K562 (cell line): ENCODE results near the gene SLC25A21. TPM values are rescaled to one million over a fixed set of nuclear protein-coding genes. Genes with fewer than 3 reads are reported as not detected.

Experiments used
- ASH1L ChIP-seq: fragments of 450-650 bp; IDR thresholded peaks from 2 replicates; pipeline ENCODE4 v1.6.1; 2018; ENCODE audit warnings: borderline replicate concordance, mild to moderate bottlenecking, low read depth; ENCODE audit not compliant: partially characterized antibody
- CCAR2 ChIP-seq: fragments of 200-400 bp; formaldehyde crosslinking; IDR thresholded peaks from 2 replicates; pipeline ENCODE4 v1.6.1; 2017; ENCODE audit warnings: mild to moderate bottlenecking, low read depth, low read length
- CEBPB ChIP-seq: fragments of 450-650 bp; IDR thresholded peaks from 2 replicates; pipeline ENCODE4 v1.6.1; 2016; ENCODE audit warnings: missing genetic modification characterization, missing compliant biosample characterization
- EGR1 ChIP-seq: fragments of 450-650 bp; conservative IDR thresholded peaks from 2 replicates; pipeline ENCODE4 v1.6.1; 2017; ENCODE audit warnings: mild to moderate bottlenecking
- ELF4 ChIP-seq: fragments of 450-650 bp; formaldehyde crosslinking; IDR thresholded peaks from 2 replicates; pipeline ENCODE4 v1.4.0; 2022; ENCODE audit warnings: missing genetic modification characterization
- ETV5 ChIP-seq: sonication (generic); formaldehyde crosslinking; IDR thresholded peaks from 2 replicates; pipeline ENCODE4 v1.4.0; 2020; ENCODE audit warnings: low read depth, mild to moderate bottlenecking, missing genetic modification reagents
- HCFC1 ChIP-seq: IDR thresholded peaks from 2 replicates; pipeline ENCODE4 v1.6.1; 2012; ENCODE audit warnings: low read depth, low read length, improper control_type of control experiment
- LEF1 ChIP-seq: fragments of 450-650 bp; IDR thresholded peaks from 2 replicates; pipeline ENCODE4 v1.6.1; 2016; ENCODE audit warnings: mild to moderate bottlenecking
- NRF1 ChIP-seq, 2 experiments: fragments of 450-650 bp; IDR thresholded peaks in 1 of 2; conservative IDR thresholded peaks in 1 of 2; 2 replicates each; pipeline ENCODE4 v1.6.1; 2014; ENCODE audit warnings: mild to moderate bottlenecking in 2 of 2
- PHF20 ChIP-seq: fragments of 450-650 bp; IDR thresholded peaks from 2 replicates; pipeline ENCODE4 v1.6.1; 2018; ENCODE audit not compliant: partially characterized antibody
- RCOR1 ChIP-seq, 2 experiments: IDR thresholded peaks; 2 replicates each; pipeline ENCODE4 v1.6.1; 2012; ENCODE audit warnings: low read depth in 2 of 2, low read length in 2 of 2, borderline replicate concordance in 1 of 2, improper control_type of control experiment in 1 of 2
- SIN3A ChIP-seq, 2 experiments: fragments of 150-350 bp in 1 of 2; IDR thresholded peaks; 2 replicates each; pipeline ENCODE4 v1.6.1; 2011 to 2016; ENCODE audit warnings: borderline replicate concordance in 2 of 2, low read depth in 2 of 2, low read length in 2 of 2, mild to moderate bottlenecking in 2 of 2, moderate library complexity in 2 of 2; ENCODE audit not compliant: control insufficient read depth in 1 of 2
- SIX5 ChIP-seq, 2 experiments: IDR thresholded peaks; 2 replicates each; pipeline ENCODE4 v1.6.1; 2011; ENCODE audit warnings: low read length in 2 of 2, borderline replicate concordance in 1 of 2, low read depth in 1 of 2, mild to moderate bottlenecking in 1 of 2, moderate library complexity in 1 of 2; ENCODE audit not compliant: insufficient read depth in 1 of 2
- SMARCA4 ChIP-seq: fragments of 450-650 bp; IDR thresholded peaks from 2 replicates; pipeline ENCODE4 v1.6.1; 2016
- SREBF2 ChIP-seq: sonication (generic); formaldehyde crosslinking; IDR thresholded peaks from 2 replicates; pipeline ENCODE4 v1.4.0; 2020; ENCODE audit warnings: mild to moderate bottlenecking, missing genetic modification reagents
- SUPT5H ChIP-seq: fragments of 450-650 bp; IDR thresholded peaks from 2 replicates; pipeline ENCODE4 v1.6.1; 2016
- TCF3 ChIP-seq: sonication (generic); formaldehyde crosslinking; IDR thresholded peaks from 2 replicates; pipeline ENCODE4 v1.4.0; 2020; ENCODE audit warnings: mild to moderate bottlenecking, missing genetic modification reagents
- TRIM24 ChIP-seq, 2 experiments: fragments of 450-650 bp; IDR thresholded peaks; 2 replicates each; pipeline ENCODE4 v1.6.1; 2016
- ZZZ3 ChIP-seq: fragments of 450-650 bp; IDR thresholded peaks from 2 replicates; pipeline ENCODE4 v1.6.1; 2016; ENCODE audit warnings: antibody characterized with exemption, mild to moderate bottlenecking, moderate library complexity
- polyA plus RNA-seq, 8 experiments: library from polyadenylated mRNA; depleted of rRNA in 4 of 8; stranded (reverse) in 5 of 8; unstranded in 3 of 8; fragments of >200 nt; fragmentation: Nextera tagmentation in 2 of 8; fragmentation: Illumina TruSeq in 1 of 8; extraction: Ambion mirVana in 2 of 8; extraction: Trizol in 1 of 8; gene quantifications; 2 replicates each; pipeline versions ENCODE4 v1.2.1 to v1.2.3, GENCODE V29; 2011 to 2014; ENCODE audit warnings: inconsistent platforms in 1 of 8, missing spikeins in 1 of 8
- total RNA-seq, 7 experiments: library from RNA; depleted of rRNA in 6 of 7; stranded (reverse); fragments of >200 nt in 6 of 7; fragmentation: Illumina TruSeq in 2 of 7; extraction: Trizol in 2 of 7; gene quantifications; 2 replicates each; pipeline versions ENCODE4 v1.2.1 to v1.2.3, GENCODE V29; 2011 to 2021; ENCODE audit warnings: low replicate concordance in 1 of 7
- TF ChIP-seq, protein P1 (sequence below): fragments of 250-450 bp; sonication (Bioruptor Pico); IDR thresholded peaks from 2 replicates; pipeline ENCODE4 v1.8.0; 2021; ENCODE audit warnings: moderate library complexity, mild to moderate bottlenecking, inconsistent platforms
- TF ChIP-seq, protein P2 (sequence below): fragments of 250-450 bp; sonication (Bioruptor Pico); IDR thresholded peaks from 2 replicates; pipeline ENCODE4 v1.5.0; 2021
- TF ChIP-seq, protein P3 (sequence below): fragments of 450-650 bp; IDR thresholded peaks from 2 replicates; pipeline ENCODE4 v1.6.1; 2016; ENCODE audit warnings: mild to moderate bottlenecking
- TF ChIP-seq, protein P4 (sequence below): fragments of 450-650 bp; IDR thresholded peaks from 2 replicates; pipeline ENCODE4 v1.6.1; 2017; ENCODE audit warnings: mild to moderate bottlenecking, moderate library complexity

SLC25A21 gene
- total and polyA plus RNA-seq, 9 of the 15 experiments (the other 6 are each of a cell fraction or from before 2014, with no cell fraction given), result 15.2 to 46.7 (median 28.7) TPM

DNA sequence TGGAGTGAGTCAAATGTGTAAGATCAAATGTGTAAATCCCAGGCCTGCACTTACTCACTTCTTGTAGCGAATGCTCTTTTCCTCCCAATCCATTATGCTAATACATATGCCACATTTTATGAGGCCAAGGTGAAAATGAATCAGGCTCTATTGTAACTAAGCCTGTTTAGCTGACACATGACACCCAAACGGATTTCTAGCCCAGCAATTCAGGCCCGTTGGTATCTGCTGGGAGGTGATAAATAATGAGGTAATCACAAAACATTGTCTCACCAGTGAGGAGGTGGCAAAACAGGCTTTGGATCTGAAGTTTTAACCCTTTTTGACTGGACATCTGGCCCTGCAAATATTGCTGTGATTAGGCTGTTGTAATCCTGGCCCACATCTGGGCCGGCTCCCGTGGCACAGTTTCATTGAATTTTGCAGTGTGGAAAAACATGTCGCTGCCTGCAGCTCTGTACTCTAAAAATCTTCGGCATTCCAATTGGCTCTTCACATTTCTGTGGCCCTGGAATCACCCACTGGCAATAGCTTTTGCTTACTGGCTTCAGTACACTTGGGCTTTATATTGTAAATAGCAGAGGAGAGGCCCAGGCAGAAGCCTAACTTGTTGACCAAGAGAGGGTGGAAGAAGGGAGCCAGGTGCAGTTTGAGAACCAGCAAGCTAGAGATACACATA lies 404.7 kb downstream of the SLC25A21 start (continued):
- no peak for TF ChIP-seq HCFC1
- TF ChIP-seq LEF1, result peak; percentile 59; the same call in 1 of the 2 replicates
- no peak for TF ChIP-seq ELF4 (CRISPR knock-in tag)
- no peak for TF ChIP-seq SIX5 (IDR thresholded peaks at IDR 0.05; ENCODE audit: borderline replicate concordance in 1 of 2, insufficient read depth in 1 of 2, low read depth in 1 of 2, low read length in 2 of 2)
- no peak for TF ChIP-seq CCAR2
- peak in 1 of 2 experiments; percentile 77; a peak in 2 of 4 replicates for TF ChIP-seq RCOR1 (IDR thresholded peaks at IDR 0.05; ENCODE audit: borderline replicate concordance in 1 of 2, low read depth in 2 of 2, low read length in 2 of 2)
- TF ChIP-seq, protein P1, sequence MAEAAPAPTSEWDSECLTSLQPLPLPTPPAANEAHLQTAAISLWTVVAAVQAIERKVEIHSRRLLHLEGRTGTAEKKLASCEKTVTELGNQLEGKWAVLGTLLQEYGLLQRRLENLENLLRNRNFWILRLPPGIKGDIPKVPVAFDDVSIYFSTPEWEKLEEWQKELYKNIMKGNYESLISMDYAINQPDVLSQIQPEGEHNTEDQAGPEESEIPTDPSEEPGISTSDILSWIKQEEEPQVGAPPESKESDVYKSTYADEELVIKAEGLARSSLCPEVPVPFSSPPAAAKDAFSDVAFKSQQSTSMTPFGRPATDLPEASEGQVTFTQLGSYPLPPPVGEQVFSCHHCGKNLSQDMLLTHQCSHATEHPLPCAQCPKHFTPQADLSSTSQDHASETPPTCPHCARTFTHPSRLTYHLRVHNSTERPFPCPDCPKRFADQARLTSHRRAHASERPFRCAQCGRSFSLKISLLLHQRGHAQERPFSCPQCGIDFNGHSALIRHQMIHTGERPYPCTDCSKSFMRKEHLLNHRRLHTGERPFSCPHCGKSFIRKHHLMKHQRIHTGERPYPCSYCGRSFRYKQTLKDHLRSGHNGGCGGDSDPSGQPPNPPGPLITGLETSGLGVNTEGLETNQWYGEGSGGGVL (CRISPR knock-in tag), result no peak
- no peak for TF ChIP-seq SREBF2 (CRISPR knock-in tag)
- TF ChIP-seq, protein P2, sequence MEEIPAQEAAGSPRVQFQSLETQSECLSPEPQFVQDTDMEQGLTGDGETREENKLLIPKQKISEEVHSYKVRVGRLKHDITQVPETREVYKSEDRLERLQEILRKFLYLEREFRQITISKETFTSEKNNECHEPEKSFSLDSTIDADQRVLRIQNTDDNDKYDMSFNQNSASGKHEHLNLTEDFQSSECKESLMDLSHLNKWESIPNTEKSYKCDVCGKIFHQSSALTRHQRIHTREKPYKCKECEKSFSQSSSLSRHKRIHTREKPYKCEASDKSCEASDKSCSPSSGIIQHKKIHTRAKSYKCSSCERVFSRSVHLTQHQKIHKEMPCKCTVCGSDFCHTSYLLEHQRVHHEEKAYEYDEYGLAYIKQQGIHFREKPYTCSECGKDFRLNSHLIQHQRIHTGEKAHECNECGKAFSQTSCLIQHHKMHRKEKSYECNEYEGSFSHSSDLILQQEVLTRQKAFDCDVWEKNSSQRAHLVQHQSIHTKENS (CRISPR knock-in tag), result no peak
- TF ChIP-seq, protein P3, sequence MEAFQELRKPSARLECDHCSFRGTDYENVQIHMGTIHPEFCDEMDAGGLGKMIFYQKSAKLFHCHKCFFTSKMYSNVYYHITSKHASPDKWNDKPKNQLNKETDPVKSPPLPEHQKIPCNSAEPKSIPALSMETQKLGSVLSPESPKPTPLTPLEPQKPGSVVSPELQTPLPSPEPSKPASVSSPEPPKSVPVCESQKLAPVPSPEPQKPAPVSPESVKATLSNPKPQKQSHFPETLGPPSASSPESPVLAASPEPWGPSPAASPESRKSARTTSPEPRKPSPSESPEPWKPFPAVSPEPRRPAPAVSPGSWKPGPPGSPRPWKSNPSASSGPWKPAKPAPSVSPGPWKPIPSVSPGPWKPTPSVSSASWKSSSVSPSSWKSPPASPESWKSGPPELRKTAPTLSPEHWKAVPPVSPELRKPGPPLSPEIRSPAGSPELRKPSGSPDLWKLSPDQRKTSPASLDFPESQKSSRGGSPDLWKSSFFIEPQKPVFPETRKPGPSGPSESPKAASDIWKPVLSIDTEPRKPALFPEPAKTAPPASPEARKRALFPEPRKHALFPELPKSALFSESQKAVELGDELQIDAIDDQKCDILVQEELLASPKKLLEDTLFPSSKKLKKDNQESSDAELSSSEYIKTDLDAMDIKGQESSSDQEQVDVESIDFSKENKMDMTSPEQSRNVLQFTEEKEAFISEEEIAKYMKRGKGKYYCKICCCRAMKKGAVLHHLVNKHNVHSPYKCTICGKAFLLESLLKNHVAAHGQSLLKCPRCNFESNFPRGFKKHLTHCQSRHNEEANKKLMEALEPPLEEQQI, result no peak
- no peak for TF ChIP-seq CEBPB (tag)
- TF ChIP-seq NRF1 (conservative IDR thresholded peaks at IDR 0.05 in 1 of 2, IDR thresholded peaks at IDR 0.05 in 1 of 2), result no peak
- TF ChIP-seq SIN3A (IDR thresholded peaks at IDR 0.05; ENCODE audit: borderline replicate concordance in 2 of 2, control insufficient read depth in 1 of 2, low read depth in 2 of 2, low read length in 2 of 2), result no peak
- TF ChIP-seq PHF20, result no peak
- TF ChIP-seq ZZZ3, result no peak
- no peak; the same call in 1 of the 2 replicates for TF ChIP-seq EGR1
- TF ChIP-seq SUPT5H, result no peak
- peak; percentile 46 to 58; a peak in 2 of 4 replicates for TF ChIP-seq TRIM24 (IDR thresholded peaks at IDR 0.05)
- TF ChIP-seq, protein P4, sequence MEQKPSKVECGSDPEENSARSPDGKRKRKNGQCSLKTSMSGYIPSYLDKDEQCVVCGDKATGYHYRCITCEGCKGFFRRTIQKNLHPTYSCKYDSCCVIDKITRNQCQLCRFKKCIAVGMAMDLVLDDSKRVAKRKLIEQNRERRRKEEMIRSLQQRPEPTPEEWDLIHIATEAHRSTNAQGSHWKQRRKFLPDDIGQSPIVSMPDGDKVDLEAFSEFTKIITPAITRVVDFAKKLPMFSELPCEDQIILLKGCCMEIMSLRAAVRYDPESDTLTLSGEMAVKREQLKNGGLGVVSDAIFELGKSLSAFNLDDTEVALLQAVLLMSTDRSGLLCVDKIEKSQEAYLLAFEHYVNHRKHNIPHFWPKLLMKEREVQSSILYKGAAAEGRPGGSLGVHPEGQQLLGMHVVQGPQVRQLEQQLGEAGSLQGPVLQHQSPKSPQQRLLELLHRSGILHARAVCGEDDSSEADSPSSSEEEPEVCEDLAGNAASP, result no peak
- peak; percentile 78 for TF ChIP-seq TCF3 (CRISPR knock-in tag)
- no peak for TF ChIP-seq ASH1L
- no peak for TF ChIP-seq ETV5 (CRISPR knock-in tag)
- peak; percentile 52; the same call in 1 of the 2 replicates for TF ChIP-seq SMARCA4
